Measurements from ENCODE around the gene FAM210A.

DNA sequence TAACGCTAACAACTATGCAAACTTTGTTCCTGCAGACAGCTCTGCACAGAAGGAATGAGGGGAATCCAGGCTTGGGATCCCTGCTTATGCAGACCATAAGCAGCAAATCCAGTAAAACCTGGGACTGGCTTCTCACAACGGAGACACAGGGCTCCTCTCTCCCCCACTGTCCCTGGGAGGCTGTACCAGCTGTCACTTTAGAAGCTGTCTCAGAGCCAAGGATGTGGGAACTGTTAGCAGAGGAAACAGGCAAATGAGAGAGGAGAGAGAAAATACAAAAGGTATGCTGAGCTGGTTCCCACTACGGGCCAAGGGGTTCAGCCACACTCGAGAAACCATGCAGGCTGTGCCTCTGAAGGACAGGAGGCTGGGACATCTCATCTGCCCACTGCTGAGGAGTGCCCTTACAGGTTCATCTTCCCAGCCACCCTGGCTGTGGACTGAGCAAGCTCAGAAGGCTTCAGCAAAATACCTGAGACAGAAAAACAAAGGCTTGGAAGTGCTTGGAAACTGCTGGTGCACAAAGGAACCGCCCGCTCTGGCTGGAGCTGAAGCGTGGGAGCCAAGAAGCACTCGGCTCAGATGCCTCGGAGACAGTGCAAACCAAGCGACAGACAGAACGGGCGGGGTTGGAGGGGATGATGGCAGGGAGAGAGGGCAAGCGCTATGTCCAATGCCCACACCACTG lies 72.5 kb downstream of the FAM210A start:
- TF ChIP-seq, protein P1, sequence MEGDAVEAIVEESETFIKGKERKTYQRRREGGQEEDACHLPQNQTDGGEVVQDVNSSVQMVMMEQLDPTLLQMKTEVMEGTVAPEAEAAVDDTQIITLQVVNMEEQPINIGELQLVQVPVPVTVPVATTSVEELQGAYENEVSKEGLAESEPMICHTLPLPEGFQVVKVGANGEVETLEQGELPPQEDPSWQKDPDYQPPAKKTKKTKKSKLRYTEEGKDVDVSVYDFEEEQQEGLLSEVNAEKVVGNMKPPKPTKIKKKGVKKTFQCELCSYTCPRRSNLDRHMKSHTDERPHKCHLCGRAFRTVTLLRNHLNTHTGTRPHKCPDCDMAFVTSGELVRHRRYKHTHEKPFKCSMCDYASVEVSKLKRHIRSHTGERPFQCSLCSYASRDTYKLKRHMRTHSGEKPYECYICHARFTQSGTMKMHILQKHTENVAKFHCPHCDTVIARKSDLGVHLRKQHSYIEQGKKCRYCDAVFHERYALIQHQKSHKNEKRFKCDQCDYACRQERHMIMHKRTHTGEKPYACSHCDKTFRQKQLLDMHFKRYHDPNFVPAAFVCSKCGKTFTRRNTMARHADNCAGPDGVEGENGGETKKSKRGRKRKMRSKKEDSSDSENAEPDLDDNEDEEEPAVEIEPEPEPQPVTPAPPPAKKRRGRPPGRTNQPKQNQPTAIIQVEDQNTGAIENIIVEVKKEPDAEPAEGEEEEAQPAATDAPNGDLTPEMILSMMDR (IDR thresholded peaks at IDR 0.05) = no peak
- TF ChIP-seq POLR2A (IDR thresholded peaks at IDR 0.05) (no peak), POLR2AphosphoS5 (IDR thresholded peaks at IDR 0.05) (no peak)
